Lower leg skin (tissue), 3 donors: ENCODE measurements around the gene MZF1.
"Not testable (repeated sequence)": the region's sequence is repeated elsewhere in the genome, so short reads cannot be mapped to it uniquely, and the experiment has no call there.

Experiments
- CTCF ChIP-seq, 3 donors: fragments of 450-650 bp; IDR thresholded peaks; one replicate each; pipeline ENCODE4 v1.5.1; 2016; ENCODE audit warnings: antibody characterized with exemption in 3 of 3, mild to moderate bottlenecking in 3 of 3, moderate library complexity in 2 of 3
- POLR2A ChIP-seq, 2 donors: fragments of 450-650 bp; IDR thresholded peaks; one replicate each; pipeline ENCODE4 v1.6.1; 2016 to 2017; ENCODE audit warnings: antibody characterized with exemption in 2 of 2, mild to moderate bottlenecking in 1 of 2, moderate library complexity in 1 of 2

- TF ChIP-seq POLR2A, CTCF (IDR thresholded peaks at IDR 0.05): not testable (repeated sequence)
Measured at GRCh38 chr19:58542641-58543372, 30.3 kb downstream of the MZF1 start.
